Measurements from ENCODE around the gene CARD11.

The CARD11 gene

DNA sequence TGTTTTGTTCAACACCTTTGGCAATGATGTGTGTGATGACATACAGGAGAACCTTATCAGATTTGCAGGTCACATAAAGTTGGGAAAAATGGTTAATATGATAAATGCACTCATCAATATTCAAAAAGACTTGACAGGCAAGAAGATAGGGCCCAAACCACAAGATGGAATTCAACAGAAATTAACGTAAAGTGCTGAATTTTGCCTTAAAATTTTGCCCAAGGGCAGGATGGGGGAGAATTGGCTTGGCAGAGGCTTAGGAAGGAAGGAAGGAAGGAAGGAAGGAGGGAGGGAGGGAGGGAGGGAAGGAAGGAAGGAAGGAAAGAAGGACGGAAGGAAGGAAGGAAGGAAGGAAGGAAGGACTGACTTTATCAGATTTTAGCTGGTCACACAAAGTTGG lies 35.3 kb downstream of the CARD11 start:
- Histone ChIP-seq H3K9me3 (no peaks in the 10 kb centered on the region), H3K36me3 (no peaks in the 10 kb centered on the region), H3K4me1 (ENCODE audit: control insufficient read depth in 1 of 2, insufficient read depth in 1 of 2, low read depth in 1 of 2, low read length in 1 of 2) (no peaks in the 10 kb centered on the region), H3K27ac (no peak overlapping the region), H3K27me3 (no peaks in the 10 kb centered on the region), H3K4me3 (ENCODE audit: low read depth in 1 of 2, low read length in 1 of 2) (no peak overlapping the region)
- TF ChIP-seq, protein P1, sequence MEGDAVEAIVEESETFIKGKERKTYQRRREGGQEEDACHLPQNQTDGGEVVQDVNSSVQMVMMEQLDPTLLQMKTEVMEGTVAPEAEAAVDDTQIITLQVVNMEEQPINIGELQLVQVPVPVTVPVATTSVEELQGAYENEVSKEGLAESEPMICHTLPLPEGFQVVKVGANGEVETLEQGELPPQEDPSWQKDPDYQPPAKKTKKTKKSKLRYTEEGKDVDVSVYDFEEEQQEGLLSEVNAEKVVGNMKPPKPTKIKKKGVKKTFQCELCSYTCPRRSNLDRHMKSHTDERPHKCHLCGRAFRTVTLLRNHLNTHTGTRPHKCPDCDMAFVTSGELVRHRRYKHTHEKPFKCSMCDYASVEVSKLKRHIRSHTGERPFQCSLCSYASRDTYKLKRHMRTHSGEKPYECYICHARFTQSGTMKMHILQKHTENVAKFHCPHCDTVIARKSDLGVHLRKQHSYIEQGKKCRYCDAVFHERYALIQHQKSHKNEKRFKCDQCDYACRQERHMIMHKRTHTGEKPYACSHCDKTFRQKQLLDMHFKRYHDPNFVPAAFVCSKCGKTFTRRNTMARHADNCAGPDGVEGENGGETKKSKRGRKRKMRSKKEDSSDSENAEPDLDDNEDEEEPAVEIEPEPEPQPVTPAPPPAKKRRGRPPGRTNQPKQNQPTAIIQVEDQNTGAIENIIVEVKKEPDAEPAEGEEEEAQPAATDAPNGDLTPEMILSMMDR (IDR thresholded peaks at IDR 0.05), result no peak

DNA sequence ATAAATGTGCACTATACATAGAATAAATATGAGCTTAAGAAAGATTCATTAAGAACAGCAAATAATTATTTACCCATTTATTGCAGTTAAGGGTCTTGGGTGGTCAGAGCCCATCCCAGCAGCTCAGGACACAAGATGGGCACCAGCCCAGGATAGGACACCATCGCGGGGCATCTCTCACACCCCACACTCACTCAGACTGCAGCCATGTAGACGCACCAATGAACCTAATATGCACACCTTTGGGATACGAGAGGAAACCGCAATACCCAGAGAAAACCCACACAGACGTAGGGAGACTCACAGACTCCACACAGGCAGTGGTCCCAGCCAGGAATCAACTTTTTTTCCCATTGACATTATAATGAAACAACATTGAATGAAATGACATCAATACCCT lies 36.0 kb downstream of the CARD11 start:
- Histone ChIP-seq H3K9me3 (no peaks in the 10 kb centered on the region), H3K4me3 (ENCODE audit: low read depth in 1 of 2, low read length in 1 of 2) (no peak overlapping the region), H3K4me1 (ENCODE audit: control insufficient read depth in 1 of 2, insufficient read depth in 1 of 2, low read depth in 1 of 2, low read length in 1 of 2) (no peaks in the 10 kb centered on the region), H3K27ac (no peak overlapping the region), H3K27me3 (no peaks in the 10 kb centered on the region), H3K36me3 (no peaks in the 10 kb centered on the region)
- TF ChIP-seq, protein P1 (IDR thresholded peaks at IDR 0.05), result no peak

DNA sequence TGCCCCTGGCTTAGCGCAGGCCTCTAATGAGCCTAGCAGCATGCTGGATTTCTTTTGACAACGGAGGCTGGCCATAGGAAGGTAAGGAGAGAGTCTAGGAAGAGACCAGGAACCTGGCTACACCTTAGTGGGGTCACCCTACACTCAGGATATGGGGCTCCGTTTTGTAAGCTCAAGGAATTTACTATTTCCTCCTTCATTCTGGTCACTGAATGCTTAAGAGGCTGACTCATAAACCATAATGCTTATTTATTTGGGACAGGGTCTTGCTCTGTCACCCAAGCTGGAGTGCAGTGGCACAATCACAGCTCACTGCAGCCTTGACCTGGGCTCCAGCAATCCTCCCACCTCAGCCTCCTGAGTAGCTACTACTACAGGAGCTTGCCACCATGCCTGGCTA lies 38.4 kb downstream of the CARD11 start:
- no peaks in the 10 kb centered on the region for H3K9me3 ChIP-seq
- no peaks in the 10 kb centered on the region for H3K27me3 ChIP-seq
- H3K27ac ChIP-seq, result no peak overlapping the region
- no peaks in the 10 kb centered on the region for H3K36me3 ChIP-seq
- TF ChIP-seq, protein P1 (IDR thresholded peaks at IDR 0.05), result no peak
- no peaks in the 10 kb centered on the region for H3K4me1 ChIP-seq (ENCODE audit: control insufficient read depth in 1 of 2, insufficient read depth in 1 of 2, low read depth in 1 of 2, low read length in 1 of 2)
- no peak overlapping the region for H3K4me3 ChIP-seq (ENCODE audit: low read depth in 1 of 2, low read length in 1 of 2)

DNA sequence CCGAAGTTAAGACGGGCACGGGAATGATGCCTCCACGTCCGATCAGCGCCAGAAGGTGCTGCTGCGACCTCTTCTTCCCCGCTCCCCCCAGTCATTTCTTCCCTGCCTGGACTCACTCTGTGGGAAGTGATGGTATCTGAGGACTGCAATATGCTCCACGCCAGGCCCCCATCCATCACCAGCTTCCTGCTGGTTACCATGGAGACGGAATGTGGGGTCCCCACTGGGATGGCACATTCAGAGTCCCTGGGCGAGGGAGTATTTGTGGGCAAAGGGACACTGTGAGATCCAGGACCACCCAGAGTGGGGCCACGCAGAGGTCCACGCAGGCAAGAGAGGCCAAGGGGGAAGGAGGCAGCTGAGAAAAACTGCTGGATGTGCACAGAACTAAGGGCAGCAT lies 39.7 kb downstream of the CARD11 start:
- H3K27me3 ChIP-seq, result no peaks in the 10 kb centered on the region
- no peak overlapping the region for H3K27ac ChIP-seq
- no peaks in the 10 kb centered on the region for H3K36me3 ChIP-seq
- no peaks in the 10 kb centered on the region for H3K4me1 ChIP-seq (ENCODE audit: control insufficient read depth in 1 of 2, insufficient read depth in 1 of 2, low read depth in 1 of 2, low read length in 1 of 2)
- H3K4me3 ChIP-seq (ENCODE audit: low read depth in 1 of 2, low read length in 1 of 2), result no peak overlapping the region
- H3K9me3 ChIP-seq, result no peaks in the 10 kb centered on the region
- TF ChIP-seq, protein P1 (IDR thresholded peaks at IDR 0.05), result no peak

DNA sequence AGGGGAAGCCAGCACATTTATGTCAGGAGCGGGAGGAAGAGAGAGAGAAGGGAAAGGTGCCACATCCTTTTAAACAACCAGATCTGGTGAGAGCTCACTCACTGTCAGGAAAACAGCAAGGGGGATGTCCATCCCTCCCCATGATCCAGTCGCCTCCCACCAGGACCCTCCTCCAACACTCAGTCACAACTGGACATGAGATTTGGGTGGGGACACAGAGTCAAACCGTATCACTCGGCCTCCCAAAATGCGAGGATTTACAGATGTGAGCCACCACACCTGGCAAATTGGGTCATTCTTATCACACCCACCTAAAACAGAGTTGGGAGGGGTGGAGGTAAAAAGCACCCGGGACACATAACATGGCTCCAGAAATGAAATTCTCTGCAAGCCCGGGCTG lies 41.0 kb downstream of the CARD11 start:
- Histone ChIP-seq H3K4me1 (ENCODE audit: control insufficient read depth in 1 of 2, insufficient read depth in 1 of 2, low read depth in 1 of 2, low read length in 1 of 2) (no peaks in the 10 kb centered on the region), H3K36me3 (no peaks in the 10 kb centered on the region), H3K27ac (no peak overlapping the region), H3K4me3 (ENCODE audit: low read depth in 1 of 2, low read length in 1 of 2) (no peak overlapping the region), H3K9me3 (no peaks in the 10 kb centered on the region), H3K27me3 (no peaks in the 10 kb centered on the region)
- TF ChIP-seq, protein P1 (IDR thresholded peaks at IDR 0.05), result no peak

DNA sequence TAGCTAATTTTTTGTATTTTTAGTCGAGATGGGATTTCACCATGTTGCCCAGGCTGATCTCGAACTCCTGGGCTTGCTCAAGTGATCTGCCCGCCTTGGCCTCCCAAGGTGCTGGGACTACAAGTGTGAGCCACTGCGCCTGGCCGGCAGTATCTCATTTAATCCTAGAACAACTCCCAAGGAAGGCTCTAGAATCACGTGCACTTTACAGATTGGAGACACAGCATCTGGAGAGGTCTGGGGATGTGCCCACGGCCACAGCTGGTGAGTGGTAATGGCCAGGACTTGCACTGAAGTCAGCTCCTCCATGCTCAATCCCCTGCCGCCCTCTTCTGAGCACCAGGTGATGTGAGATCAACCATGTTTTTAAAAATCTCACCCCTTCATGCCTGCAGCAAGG lies 43.1 kb downstream of the CARD11 start:
- H3K4me1 ChIP-seq (ENCODE audit: control insufficient read depth in 1 of 2, insufficient read depth in 1 of 2, low read depth in 1 of 2, low read length in 1 of 2), result no peaks in the 10 kb centered on the region
- H3K4me3 ChIP-seq (ENCODE audit: low read depth in 1 of 2, low read length in 1 of 2), result no peak overlapping the region
- H3K9me3 ChIP-seq, result no peaks in the 10 kb centered on the region
- TF ChIP-seq, protein P1 (IDR thresholded peaks at IDR 0.05), result no peak
- H3K36me3 ChIP-seq, result no peaks in the 10 kb centered on the region
- H3K27me3 ChIP-seq, result no peaks in the 10 kb centered on the region
- H3K27ac ChIP-seq, result no peak overlapping the region
